Measurements from ENCODE around the gene TIMELESS. TPM values are rescaled to one million over a fixed set of nuclear protein-coding genes. Genes with fewer than 3 reads are reported as not detected.
A peak's percentile ranks its signal among the peaks of the same experiment; 100 is the strongest.

TIMELESS gene
- total RNA-seq, 4 donors from 2014 or later, result 4.8 to 47.0 (median 6.0) TPM

GRCh38 chr12:56382611-56383010 lies 66.6 kb downstream of the TIMELESS start:
- Histone ChIP-seq H3K4me1 (no peaks in the 10 kb centered on the region), H3K27ac (no peak overlapping the region), H3K4me3 (no peak overlapping the region), H3K27me3 (no peaks in the 10 kb centered on the region), H3K9me3 (no peaks in the 10 kb centered on the region), H3K36me3 (no peaks in the 10 kb centered on the region)
- DNase-seq, result no peak
- TF ChIP-seq CTCF (IDR thresholded peaks at IDR 0.05) (no peak), POLR2A (IDR thresholded peaks at IDR 0.05) (no peak)

GRCh38 chr12:56377989-56378316 lies 71.3 kb downstream of the TIMELESS start:
- TF ChIP-seq POLR2A (IDR thresholded peaks at IDR 0.05), result no peak
- TF ChIP-seq CTCF (IDR thresholded peaks at IDR 0.05), result no peak
- no peaks in the 10 kb centered on the region for H3K36me3 ChIP-seq
- DNase-seq, result no peak
- no peaks in the 10 kb centered on the region for H3K9me3 ChIP-seq
- H3K27ac ChIP-seq, result no peak overlapping the region
- H3K4me3 ChIP-seq, result no peak overlapping the region
- H3K27me3 ChIP-seq, result no peaks in the 10 kb centered on the region
- H3K4me1 ChIP-seq, result peaks cover 0 to 9% (median 2%) of the 10 kb centered on the region in 4 donors

GRCh38 chr12:56377310-56377988 lies 71.8 kb downstream of the TIMELESS start:
- no peak for DNase-seq
- Histone ChIP-seq H3K9me3 (no peaks in the 10 kb centered on the region), H3K27me3 (no peaks in the 10 kb centered on the region), H3K27ac (no peak overlapping the region), H3K4me3 (no peak overlapping the region), H3K36me3 (no peaks in the 10 kb centered on the region), H3K4me1 (peaks cover 0 to 9% (median 2%) of the 10 kb centered on the region in 4 donors)
- TF ChIP-seq POLR2A (IDR thresholded peaks at IDR 0.05), result no peak
- TF ChIP-seq CTCF (IDR thresholded peaks at IDR 0.05), result no peak

GRCh38 chr12:56375598-56376434 lies 73.4 kb downstream of the TIMELESS start:
- no peak for TF ChIP-seq CTCF (IDR thresholded peaks at IDR 0.05)
- TF ChIP-seq POLR2A (IDR thresholded peaks at IDR 0.05), result no peak
- H3K27me3 ChIP-seq, result no peaks in the 10 kb centered on the region
- H3K36me3 ChIP-seq, result no peaks in the 10 kb centered on the region
- peak overlapping the region in 2 of 4 donors; percentile 29 to 71 for H3K27ac ChIP-seq
- H3K9me3 ChIP-seq, result no peaks in the 10 kb centered on the region
- H3K4me1 ChIP-seq, result peaks cover 0 to 9% (median 2%) of the 10 kb centered on the region in 4 donors
- no peak overlapping the region for H3K4me3 ChIP-seq
- DNase-seq, result peak in 2 of 3 donors; percentile 69

GRCh38 chr12:56374726-56375597 lies 74.3 kb downstream of the TIMELESS start:
- no peaks in the 10 kb centered on the region for H3K36me3 ChIP-seq
- no peaks in the 10 kb centered on the region for H3K9me3 ChIP-seq
- H3K4me3 ChIP-seq, result no peak overlapping the region
- H3K4me1 ChIP-seq, result peaks cover 0 to 9% (median 2%) of the 10 kb centered on the region in 4 donors
- H3K27me3 ChIP-seq, result no peaks in the 10 kb centered on the region
- TF ChIP-seq CTCF (IDR thresholded peaks at IDR 0.05) (no peak), POLR2A (IDR thresholded peaks at IDR 0.05) (no peak)
- no peak for DNase-seq
- peak overlapping the region in 2 of 4 donors; percentile 29 to 71 for H3K27ac ChIP-seq
